Measurements from ENCODE around the gene APBA2. TPM values are rescaled to one million over a fixed set of nuclear protein-coding genes. Genes with fewer than 3 reads are reported as not detected.

Gene APBA2
- total RNA-seq, 1 experiment from 2014 or later, result not detected

DNA sequence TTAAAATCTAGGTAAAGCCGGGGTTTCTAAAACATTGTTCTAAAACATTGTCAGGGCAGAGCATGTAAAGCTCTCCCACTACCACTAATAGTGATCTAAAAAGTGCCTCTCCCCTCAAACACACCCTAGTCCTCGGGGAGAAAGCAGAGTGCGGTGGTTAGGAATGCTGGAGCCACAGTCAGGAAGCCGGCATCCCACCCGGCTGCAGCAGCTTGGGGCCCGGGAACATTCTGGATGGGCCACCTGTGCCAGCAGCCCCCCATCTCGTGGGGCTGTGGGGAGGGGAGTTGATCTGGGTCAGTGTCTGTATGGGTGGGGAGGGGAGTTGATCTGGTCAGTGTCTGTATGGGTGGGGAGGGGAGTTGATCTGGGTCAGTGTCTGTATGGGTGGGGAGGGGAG lies 176.9 kb downstream of the APBA2 start:
- Histone ChIP-seq H3K27me3 (ENCODE audit: low read length) (no peaks in the 10 kb centered on the region), H4K20me1 (ENCODE audit: insufficient read depth, low read depth, low read length) (no peaks in the 10 kb centered on the region), H3K36me3 (ENCODE audit: insufficient read depth, low read length) (no peaks in the 10 kb centered on the region), H3K4me1 (ENCODE audit: low read length) (no peaks in the 10 kb centered on the region), H3K9me3 (ENCODE audit: low read length) (no peaks in the 10 kb centered on the region), H3K4me3 (ENCODE audit: low read length) (no peak overlapping the region), H2AFZ (ENCODE audit: low read length) (no peak overlapping the region), H3K27ac (ENCODE audit: low read length) (no peak overlapping the region), H3K79me2 (ENCODE audit: low read length) (no peaks in the 10 kb centered on the region), H3K9ac (ENCODE audit: low read length) (no peak overlapping the region), H3K9me2 (replicated peaks; ENCODE audit: insufficient read depth, low read length) (no peaks in the 10 kb centered on the region), H3K4me2 (ENCODE audit: low read depth, low read length, poor library complexity, severe bottlenecking) (no peak overlapping the region)
- no peak for DNase-seq

DNA sequence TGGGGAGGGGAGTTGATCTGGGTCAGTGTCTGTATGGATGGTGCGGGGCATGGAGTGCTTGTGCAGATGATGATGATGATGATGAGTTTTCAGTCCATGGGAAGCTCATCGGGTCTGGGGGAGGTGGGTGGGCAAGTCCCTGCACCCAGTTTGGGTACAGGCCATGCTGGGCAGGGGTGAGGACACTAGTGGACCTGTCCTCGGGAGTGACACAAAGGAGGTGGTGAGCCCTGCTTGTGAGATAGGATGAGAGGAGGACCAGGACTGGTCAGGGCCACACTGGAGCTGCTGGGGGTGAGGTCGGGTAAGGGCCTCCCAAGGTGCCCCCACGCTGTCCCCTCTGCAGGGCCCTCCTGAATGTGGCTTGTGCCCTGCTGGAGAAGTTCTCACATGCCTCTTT lies 177.9 kb downstream of the APBA2 start:
- Histone ChIP-seq H4K20me1 (ENCODE audit: insufficient read depth, low read depth, low read length) (no peaks in the 10 kb centered on the region), H3K4me3 (ENCODE audit: low read length) (no peak overlapping the region), H3K27me3 (ENCODE audit: low read length) (no peaks in the 10 kb centered on the region), H3K4me1 (ENCODE audit: low read length) (no peaks in the 10 kb centered on the region), H3K9ac (ENCODE audit: low read length) (no peak overlapping the region), H3K79me2 (ENCODE audit: low read length) (no peaks in the 10 kb centered on the region), H3K9me3 (ENCODE audit: low read length) (no peaks in the 10 kb centered on the region), H3K36me3 (ENCODE audit: insufficient read depth, low read length) (no peaks in the 10 kb centered on the region), H3K27ac (ENCODE audit: low read length) (no peak overlapping the region), H3K4me2 (ENCODE audit: low read depth, low read length, poor library complexity, severe bottlenecking) (no peak overlapping the region), H2AFZ (ENCODE audit: low read length) (no peak overlapping the region), H3K9me2 (replicated peaks; ENCODE audit: insufficient read depth, low read length) (no peaks in the 10 kb centered on the region)
- no peak for DNase-seq

DNA sequence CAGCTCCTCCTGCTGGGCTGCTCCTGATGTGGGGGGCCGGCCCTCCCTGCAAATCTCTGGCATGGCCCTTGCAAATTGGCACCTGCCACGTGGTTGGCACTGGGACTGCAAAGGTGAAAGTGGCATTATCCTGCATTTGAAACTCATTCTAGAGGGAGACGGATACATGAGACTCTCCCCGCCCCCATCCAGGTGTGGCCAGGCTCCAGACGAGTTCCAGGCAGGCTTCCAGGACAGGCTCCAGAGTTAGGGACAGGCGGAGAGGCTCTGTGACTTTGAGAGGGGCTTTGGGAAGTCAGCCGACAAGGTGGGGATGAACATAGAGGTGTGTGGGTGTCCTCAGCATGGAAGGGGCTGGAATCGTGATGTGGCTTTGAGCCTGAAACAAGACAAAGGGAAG lies 178.5 kb downstream of the APBA2 start:
- Histone ChIP-seq H3K9me3 (ENCODE audit: low read length) (no peaks in the 10 kb centered on the region), H3K27me3 (ENCODE audit: low read length) (no peaks in the 10 kb centered on the region), H3K4me2 (ENCODE audit: low read depth, low read length, poor library complexity, severe bottlenecking) (no peak overlapping the region), H3K4me3 (ENCODE audit: low read length) (no peak overlapping the region), H3K9ac (ENCODE audit: low read length) (no peak overlapping the region), H3K9me2 (replicated peaks; ENCODE audit: insufficient read depth, low read length) (no peaks in the 10 kb centered on the region), H4K20me1 (ENCODE audit: insufficient read depth, low read depth, low read length) (no peaks in the 10 kb centered on the region), H3K36me3 (ENCODE audit: insufficient read depth, low read length) (no peaks in the 10 kb centered on the region), H3K4me1 (ENCODE audit: low read length) (no peaks in the 10 kb centered on the region), H3K27ac (ENCODE audit: low read length) (no peak overlapping the region), H3K79me2 (ENCODE audit: low read length) (no peaks in the 10 kb centered on the region), H2AFZ (ENCODE audit: low read length) (no peak overlapping the region)
- DNase-seq, result no peak

DNA sequence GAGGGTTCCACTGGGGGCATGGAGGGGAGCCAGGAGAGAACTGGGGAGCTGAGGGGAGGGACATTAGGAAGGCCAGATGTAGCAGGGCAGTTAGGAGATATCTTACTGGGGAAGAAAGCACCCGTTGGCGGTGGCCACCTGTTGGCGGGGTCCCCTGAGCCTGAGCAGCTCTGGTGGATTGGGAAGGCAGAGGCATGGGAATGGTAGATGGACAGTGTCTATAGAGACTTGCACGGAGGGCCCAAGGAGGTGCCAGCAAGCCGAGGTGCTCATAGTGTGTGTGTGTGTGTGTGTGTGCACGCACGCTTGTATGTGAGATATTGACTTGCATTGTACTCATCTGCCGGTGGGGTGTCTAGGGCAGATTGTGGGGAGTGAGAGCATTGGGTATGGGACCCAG lies 179.0 kb downstream of the APBA2 start:
- no peak overlapping the region for H3K9ac ChIP-seq (ENCODE audit: low read length)
- H4K20me1 ChIP-seq (ENCODE audit: insufficient read depth, low read depth, low read length), result no peaks in the 10 kb centered on the region
- no peaks in the 10 kb centered on the region for H3K9me2 ChIP-seq (replicated peaks; ENCODE audit: insufficient read depth, low read length)
- H3K9me3 ChIP-seq (ENCODE audit: low read length), result no peaks in the 10 kb centered on the region
- H2AFZ ChIP-seq (ENCODE audit: low read length), result no peak overlapping the region
- no peak overlapping the region for H3K4me3 ChIP-seq (ENCODE audit: low read length)
- no peak for DNase-seq
- no peaks in the 10 kb centered on the region for H3K79me2 ChIP-seq (ENCODE audit: low read length)
- H3K4me1 ChIP-seq (ENCODE audit: low read length), result no peaks in the 10 kb centered on the region
- H3K4me2 ChIP-seq (ENCODE audit: low read depth, low read length, poor library complexity, severe bottlenecking), result no peak overlapping the region
- H3K27ac ChIP-seq (ENCODE audit: low read length), result no peak overlapping the region
- H3K27me3 ChIP-seq (ENCODE audit: low read length), result no peaks in the 10 kb centered on the region
- no peaks in the 10 kb centered on the region for H3K36me3 ChIP-seq (ENCODE audit: insufficient read depth, low read length)

DNA sequence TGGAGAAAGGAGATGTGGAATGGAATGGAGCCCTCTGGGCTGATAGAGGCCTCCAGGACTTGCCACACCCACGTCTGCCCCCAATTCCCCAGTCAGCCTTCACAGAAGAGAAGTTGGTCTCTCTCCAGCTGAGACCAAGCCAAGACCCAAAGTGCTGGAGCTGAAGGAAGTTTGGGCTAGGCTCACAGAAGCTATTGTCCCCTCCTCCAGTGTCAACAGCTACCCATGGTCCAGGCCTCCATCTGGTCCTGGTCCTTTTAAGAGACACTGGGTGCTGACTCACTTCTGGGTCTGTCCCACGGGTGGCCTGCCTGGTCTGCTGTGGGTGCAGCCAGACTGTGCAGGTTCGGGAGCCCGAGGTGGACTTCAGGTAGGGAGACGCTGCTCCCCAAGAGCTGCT lies 179.8 kb downstream of the APBA2 start:
- H3K4me3 ChIP-seq (ENCODE audit: low read length), result no peak overlapping the region
- H3K27me3 ChIP-seq (ENCODE audit: low read length), result no peaks in the 10 kb centered on the region
- no peaks in the 10 kb centered on the region for H3K36me3 ChIP-seq (ENCODE audit: insufficient read depth, low read length)
- no peaks in the 10 kb centered on the region for H3K79me2 ChIP-seq (ENCODE audit: low read length)
- H3K9me2 ChIP-seq (replicated peaks; ENCODE audit: insufficient read depth, low read length), result no peaks in the 10 kb centered on the region
- H3K4me2 ChIP-seq (ENCODE audit: low read depth, low read length, poor library complexity, severe bottlenecking), result no peak overlapping the region
- H3K4me1 ChIP-seq (ENCODE audit: low read length), result no peaks in the 10 kb centered on the region
- H4K20me1 ChIP-seq (ENCODE audit: insufficient read depth, low read depth, low read length), result no peaks in the 10 kb centered on the region
- H2AFZ ChIP-seq (ENCODE audit: low read length), result no peak overlapping the region
- no peak overlapping the region for H3K9ac ChIP-seq (ENCODE audit: low read length)
- no peak for DNase-seq
- H3K27ac ChIP-seq (ENCODE audit: low read length), result no peak overlapping the region
- no peaks in the 10 kb centered on the region for H3K9me3 ChIP-seq (ENCODE audit: low read length)

DNA sequence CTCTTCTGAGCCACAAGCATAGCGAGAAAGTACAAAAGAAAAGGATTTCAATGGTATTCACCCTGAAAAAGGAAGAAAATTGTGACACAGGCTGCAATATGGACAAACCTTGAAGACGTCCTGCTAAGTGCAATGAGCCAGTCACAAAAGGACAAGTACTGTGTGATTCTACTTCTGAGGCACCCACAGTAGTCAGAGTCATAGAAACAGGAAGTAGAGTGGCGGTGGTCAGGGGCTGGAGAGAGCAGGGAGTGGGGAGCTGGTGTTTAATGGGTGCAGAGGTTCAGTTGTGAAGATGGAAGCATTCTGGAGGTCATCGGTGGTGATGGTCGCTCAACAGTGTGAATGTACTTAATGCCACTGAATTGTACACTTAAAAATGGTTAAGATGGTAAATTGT lies 180.5 kb downstream of the APBA2 start:
- Histone ChIP-seq H3K36me3 (ENCODE audit: insufficient read depth, low read length) (no peaks in the 10 kb centered on the region), H3K4me2 (ENCODE audit: low read depth, low read length, poor library complexity, severe bottlenecking) (no peak overlapping the region), H3K9ac (ENCODE audit: low read length) (no peak overlapping the region), H2AFZ (ENCODE audit: low read length) (no peak overlapping the region), H3K9me2 (replicated peaks; ENCODE audit: insufficient read depth, low read length) (no peaks in the 10 kb centered on the region), H4K20me1 (ENCODE audit: insufficient read depth, low read depth, low read length) (no peaks in the 10 kb centered on the region), H3K27me3 (ENCODE audit: low read length) (no peaks in the 10 kb centered on the region), H3K4me3 (ENCODE audit: low read length) (no peak overlapping the region), H3K9me3 (ENCODE audit: low read length) (no peaks in the 10 kb centered on the region), H3K4me1 (ENCODE audit: low read length) (no peaks in the 10 kb centered on the region), H3K79me2 (ENCODE audit: low read length) (no peaks in the 10 kb centered on the region), H3K27ac (ENCODE audit: low read length) (no peak overlapping the region)
- DNase-seq, result no peak

DNA sequence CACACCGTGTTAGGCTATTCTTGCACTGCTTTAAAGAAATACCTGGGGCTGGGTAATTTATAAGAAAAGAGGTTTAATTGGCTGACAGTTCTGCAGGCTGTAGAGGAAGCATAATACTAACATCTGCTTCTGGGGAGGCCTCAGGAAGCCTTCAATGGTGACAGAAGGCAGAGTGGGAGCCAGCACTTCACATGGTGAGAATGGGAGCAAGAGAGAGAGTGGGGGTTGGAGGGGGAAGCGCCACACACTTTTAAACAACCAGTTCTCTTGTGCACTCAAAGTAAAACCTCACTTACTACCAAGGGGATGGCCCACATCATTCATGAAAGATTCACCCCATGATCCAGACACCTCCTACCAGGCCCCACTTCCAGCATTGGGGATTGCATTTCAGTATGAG lies 181.1 kb downstream of the APBA2 start:
- H3K79me2 ChIP-seq (ENCODE audit: low read length), result no peaks in the 10 kb centered on the region
- H3K4me2 ChIP-seq (ENCODE audit: low read depth, low read length, poor library complexity, severe bottlenecking), result no peak overlapping the region
- no peaks in the 10 kb centered on the region for H3K36me3 ChIP-seq (ENCODE audit: insufficient read depth, low read length)
- no peaks in the 10 kb centered on the region for H3K27me3 ChIP-seq (ENCODE audit: low read length)
- H3K4me3 ChIP-seq (ENCODE audit: low read length), result no peak overlapping the region
- H4K20me1 ChIP-seq (ENCODE audit: insufficient read depth, low read depth, low read length), result no peaks in the 10 kb centered on the region
- no peaks in the 10 kb centered on the region for H3K9me2 ChIP-seq (replicated peaks; ENCODE audit: insufficient read depth, low read length)
- H2AFZ ChIP-seq (ENCODE audit: low read length), result no peak overlapping the region
- H3K9ac ChIP-seq (ENCODE audit: low read length), result no peak overlapping the region
- no peak overlapping the region for H3K27ac ChIP-seq (ENCODE audit: low read length)
- no peak for DNase-seq
- H3K9me3 ChIP-seq (ENCODE audit: low read length), result no peaks in the 10 kb centered on the region
- no peaks in the 10 kb centered on the region for H3K4me1 ChIP-seq (ENCODE audit: low read length)

DNA sequence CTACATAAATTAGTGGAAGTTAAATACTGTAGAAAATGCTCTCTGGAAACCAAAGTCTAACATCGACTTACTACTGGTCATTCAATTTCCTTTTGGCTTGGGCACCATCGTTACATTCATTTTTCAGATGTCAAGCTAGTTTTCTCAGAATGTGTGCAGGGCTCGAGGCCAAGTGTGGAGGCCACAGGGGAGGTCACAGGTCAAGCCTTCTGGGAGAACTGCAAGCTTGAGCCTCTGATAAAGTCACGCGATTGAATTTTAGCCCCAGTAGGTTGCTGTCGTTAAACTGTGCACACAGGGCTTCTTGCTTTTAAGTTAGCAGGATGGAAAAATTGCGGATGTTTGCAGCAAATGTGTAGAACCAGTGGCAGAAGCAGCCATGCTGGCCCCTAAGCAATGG lies 182.2 kb downstream of the APBA2 start:
- no peaks in the 10 kb centered on the region for H3K9me2 ChIP-seq (replicated peaks; ENCODE audit: insufficient read depth, low read length)
- H4K20me1 ChIP-seq (ENCODE audit: insufficient read depth, low read depth, low read length), result no peaks in the 10 kb centered on the region
- no peak overlapping the region for H3K4me3 ChIP-seq (ENCODE audit: low read length)
- H3K27me3 ChIP-seq (ENCODE audit: low read length), result no peaks in the 10 kb centered on the region
- no peaks in the 10 kb centered on the region for H3K36me3 ChIP-seq (ENCODE audit: insufficient read depth, low read length)
- no peaks in the 10 kb centered on the region for H3K4me1 ChIP-seq (ENCODE audit: low read length)
- H3K4me2 ChIP-seq (ENCODE audit: low read depth, low read length, poor library complexity, severe bottlenecking), result no peak overlapping the region
- H2AFZ ChIP-seq (ENCODE audit: low read length), result no peak overlapping the region
- DNase-seq, result no peak
- H3K27ac ChIP-seq (ENCODE audit: low read length), result no peak overlapping the region
- H3K79me2 ChIP-seq (ENCODE audit: low read length), result no peaks in the 10 kb centered on the region
- H3K9me3 ChIP-seq (ENCODE audit: low read length), result no peaks in the 10 kb centered on the region
- no peak overlapping the region for H3K9ac ChIP-seq (ENCODE audit: low read length)
